HG02943 (cell line): ENCODE results near the gene S100PBP.
A peak's percentile ranks its signal among the peaks of the same experiment; 100 is the strongest.
"Not testable (repeated sequence)": the region's sequence is repeated elsewhere in the genome, so short reads cannot be mapped to it uniquely, and the experiment has no call there.

ENCODE experiments used
- ATAC-seq: cut with Tn5 transposase; IDR thresholded peaks from one replicate; pipeline ENCODE4 v1.9.1; 2021; ENCODE audit warnings: mild to moderate bottlenecking, low read depth, moderate library complexity; ENCODE audit not compliant: unreplicated experiment

S100PBP gene

DNA sequence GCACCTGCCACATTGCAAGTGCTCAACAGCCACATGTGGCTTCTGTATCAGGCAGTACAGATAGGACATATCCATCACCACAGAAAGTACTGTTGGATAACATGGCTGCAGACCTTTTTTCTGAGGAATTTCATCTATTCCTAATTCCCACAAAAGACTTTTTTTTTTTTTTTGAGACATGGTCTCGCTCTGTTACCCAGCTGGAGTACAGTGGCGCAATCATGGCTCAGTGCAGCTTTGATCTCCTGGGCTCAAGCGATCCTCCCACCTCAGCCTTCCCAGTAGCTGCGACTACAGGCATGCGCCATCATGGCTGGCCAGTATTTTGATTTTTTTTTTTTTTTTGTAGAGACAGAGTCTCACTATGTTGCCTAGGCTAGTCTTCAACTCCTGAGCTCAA lies 33.6 kb upstream of the S100PBP start:
- ATAC-seq: no peak

DNA sequence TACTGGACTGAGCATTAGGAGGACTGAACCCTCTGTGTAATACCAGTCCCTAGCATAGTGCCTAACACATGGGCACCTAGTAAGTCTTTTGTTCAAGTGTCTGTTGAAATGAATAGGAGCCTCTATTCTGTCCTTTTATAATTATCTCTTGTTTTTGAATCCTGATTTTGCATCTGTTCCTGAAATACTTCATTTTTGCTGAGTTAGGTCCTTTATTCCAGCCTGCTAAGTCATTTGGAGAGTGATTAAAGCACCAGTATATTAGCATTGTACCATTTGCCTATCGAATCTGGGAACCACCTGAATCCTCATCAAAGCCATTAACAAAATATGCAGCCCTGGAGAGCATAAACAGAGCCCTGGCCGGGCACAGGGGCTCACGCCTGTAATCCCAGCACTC lies 32.6 kb upstream of the S100PBP start:
- no peak for ATAC-seq

DNA sequence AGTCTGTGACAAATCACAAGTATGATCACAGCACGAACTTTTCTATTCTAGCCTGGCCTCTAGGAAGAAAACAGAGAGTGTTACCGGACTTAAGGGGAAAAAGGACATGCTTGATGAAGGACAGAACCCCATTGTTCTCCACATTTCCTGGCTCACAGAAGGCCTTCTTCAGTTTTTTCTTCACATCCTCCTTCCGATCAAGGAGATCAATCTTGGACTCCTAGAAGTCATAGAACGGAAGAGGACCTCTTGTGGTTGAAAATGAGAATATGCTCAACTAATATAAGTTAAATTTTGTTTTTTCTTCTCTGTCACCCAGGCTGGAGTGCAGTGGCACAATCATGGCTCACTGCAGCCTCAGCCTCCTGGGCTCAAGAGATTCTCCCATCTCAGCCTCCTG lies 30.6 kb upstream of the S100PBP start:
- ATAC-seq: no peak

GRCh38 chr1:32789356-32789755 lies 28.1 kb upstream of the S100PBP start:
- ATAC-seq: not testable (repeated sequence)

GRCh38 chr1:32791881-32792280 lies 25.6 kb upstream of the S100PBP start:
- no peak for ATAC-seq

DNA sequence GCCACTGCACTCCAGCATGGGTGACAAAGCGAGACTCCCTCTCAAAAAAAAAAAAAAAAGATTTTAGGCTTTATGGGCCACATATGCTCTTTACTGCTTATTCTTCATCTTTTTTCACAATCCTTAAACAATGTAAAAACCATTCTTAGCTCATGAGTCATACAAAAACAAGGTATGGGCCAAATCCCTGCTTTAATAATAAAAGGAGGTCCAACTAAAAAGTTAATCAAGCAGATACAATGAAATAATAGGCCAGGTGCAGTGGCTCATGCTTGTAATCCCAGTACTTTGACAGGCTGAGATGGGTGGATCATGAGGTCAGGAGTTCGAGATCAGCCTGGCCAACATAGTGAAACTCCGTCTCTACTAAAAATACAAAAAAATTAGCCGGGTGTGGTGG lies 21.7 kb upstream of the S100PBP start:
- ATAC-seq: not testable (repeated sequence)

- ATAC-seq: no peak
These were observed 20.0 kb upstream of the S100PBP start for GRCh38 chr1:32797456-32797855.

GRCh38 chr1:32798191-32798590 lies 19.3 kb upstream of the S100PBP start:
- no peak for ATAC-seq

- no peak for ATAC-seq
These were observed 18.6 kb upstream of the S100PBP start for GRCh38 chr1:32798679-32799416.

DNA sequence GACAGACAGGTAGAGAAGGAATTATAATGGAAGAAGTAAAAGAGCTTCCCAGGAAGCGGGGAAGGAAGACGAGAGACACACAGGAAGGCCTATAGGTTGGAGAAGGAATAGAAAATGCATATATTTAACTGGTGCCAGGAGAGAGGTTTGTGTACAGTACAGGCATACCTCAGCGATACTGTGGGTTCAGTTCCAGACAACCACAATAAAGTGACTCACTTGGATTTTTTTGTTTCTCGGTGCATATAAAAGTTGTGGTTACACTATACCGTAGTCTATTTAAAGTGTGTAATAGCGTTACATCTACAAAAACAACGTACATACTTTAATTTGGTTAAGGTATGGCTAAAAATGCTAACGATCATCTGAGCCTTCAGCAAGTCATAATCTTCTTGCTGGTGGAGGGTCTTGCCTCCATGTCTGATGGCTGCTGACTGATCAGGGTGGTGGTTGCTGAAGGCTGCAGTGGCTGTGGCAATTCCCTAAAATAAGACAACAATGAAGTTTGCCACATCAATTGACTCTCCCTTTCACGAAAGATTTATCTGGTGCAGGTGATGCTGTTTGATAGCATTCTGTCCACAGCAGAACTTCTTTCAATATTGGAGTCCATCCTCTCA lies 16.2 kb upstream of the S100PBP start:
- no peak for ATAC-seq

DNA sequence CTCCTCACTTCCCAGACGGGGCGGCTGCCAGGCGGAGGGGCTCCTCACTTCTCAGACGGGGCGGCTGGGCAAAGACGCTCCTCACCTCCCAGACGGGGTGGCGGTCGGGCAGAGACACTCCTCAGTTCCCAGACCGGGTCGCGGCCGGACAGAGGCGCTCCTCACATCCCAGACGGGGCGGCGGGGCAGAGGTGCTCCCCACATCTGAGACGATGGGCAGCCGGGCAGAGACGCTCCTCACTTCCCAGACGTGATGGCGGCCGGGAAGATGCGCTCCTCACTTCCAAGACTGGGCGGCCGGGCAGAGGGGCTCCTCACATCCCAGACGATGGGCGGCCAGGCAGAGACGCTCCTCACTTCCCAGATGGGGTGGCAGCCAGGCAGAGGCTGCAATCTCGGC lies 13.0 kb upstream of the S100PBP start:
- ATAC-seq: not testable (repeated sequence)

GRCh38 chr1:32806290-32806689 lies 11.2 kb upstream of the S100PBP start:
- no peak for ATAC-seq

- no peak for ATAC-seq
These were observed 10.4 kb upstream of the S100PBP start for GRCh38 chr1:32806910-32807523.

DNA sequence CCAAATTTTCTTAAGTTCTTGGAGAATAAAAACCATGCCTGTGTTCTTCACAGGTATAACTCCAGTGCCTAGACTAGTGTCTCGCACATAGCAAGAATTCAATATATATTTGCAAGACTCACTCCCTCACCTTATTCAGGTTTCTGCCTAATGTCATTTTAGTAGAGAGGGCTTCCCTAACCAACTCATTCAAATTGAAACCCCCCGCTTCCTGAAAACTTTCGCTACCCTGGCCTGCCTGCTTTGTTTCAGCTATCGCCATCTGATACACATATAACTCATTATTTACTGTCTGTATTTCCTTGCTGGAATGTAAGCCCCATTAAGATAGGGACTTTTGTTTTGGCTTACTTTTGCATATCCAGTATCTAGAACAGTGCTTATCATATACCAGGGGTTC lies 8.9 kb upstream of the S100PBP start:
- no peak for ATAC-seq

DNA sequence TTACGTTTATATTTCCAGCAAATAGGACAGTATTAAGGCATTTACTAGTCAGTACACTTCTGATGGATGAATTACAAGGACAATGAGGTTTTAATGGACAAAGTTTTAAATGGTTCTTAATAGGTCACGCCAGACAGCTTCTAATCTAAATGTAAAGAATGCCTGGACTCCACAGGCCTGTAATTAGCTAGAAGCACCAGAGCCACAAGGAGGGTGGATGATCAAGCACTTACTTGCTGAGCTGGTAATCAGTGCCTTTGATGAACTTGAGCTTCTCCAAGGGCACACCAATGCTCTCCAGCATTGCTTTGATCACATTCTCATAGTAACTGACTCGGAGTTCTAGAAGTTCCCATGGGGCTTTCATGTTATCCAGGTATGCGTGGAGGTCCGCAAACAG lies 7.1 kb upstream of the S100PBP start:
- no peak for ATAC-seq

DNA sequence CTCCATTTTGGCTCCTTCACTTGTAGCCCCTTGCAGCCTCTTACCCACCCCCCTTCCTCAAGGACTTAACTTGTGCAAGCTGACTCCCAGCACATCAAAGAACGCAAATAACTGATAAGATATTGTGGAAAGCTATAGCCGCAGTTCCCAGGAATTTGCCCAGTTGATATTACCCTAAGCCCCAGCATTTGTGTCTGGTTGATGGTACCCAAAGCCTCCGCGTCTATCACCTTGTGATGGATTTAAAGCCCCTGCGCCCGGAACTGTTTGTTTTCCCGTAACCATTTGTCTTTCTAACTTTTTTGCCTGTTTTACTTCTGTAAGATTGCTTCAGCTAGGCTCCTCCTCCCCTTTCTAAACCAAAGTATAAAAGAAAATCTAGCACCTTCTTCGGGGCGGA lies 6.2 kb upstream of the S100PBP start:
- no peak for ATAC-seq

DNA sequence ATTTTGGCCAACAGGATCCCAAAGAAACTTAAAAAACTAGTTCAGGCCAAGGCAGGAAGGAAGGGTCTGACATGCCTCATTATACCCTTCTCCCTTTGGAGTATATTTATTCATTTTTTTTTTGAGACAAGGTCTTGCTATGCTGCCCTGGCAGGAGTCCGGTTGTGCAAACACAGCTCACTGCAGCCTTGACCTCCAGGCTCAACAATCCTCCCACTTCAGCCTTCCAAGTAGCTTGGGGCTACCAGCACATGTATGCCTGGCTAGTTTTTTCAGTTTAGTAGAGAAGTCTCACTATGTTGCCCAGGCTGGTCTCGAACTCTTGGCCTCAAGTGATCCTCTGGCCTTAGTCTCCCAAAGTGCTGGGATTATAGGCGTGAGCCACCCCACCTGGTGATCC lies 5.5 kb upstream of the S100PBP start:
- ATAC-seq: no peak

DNA sequence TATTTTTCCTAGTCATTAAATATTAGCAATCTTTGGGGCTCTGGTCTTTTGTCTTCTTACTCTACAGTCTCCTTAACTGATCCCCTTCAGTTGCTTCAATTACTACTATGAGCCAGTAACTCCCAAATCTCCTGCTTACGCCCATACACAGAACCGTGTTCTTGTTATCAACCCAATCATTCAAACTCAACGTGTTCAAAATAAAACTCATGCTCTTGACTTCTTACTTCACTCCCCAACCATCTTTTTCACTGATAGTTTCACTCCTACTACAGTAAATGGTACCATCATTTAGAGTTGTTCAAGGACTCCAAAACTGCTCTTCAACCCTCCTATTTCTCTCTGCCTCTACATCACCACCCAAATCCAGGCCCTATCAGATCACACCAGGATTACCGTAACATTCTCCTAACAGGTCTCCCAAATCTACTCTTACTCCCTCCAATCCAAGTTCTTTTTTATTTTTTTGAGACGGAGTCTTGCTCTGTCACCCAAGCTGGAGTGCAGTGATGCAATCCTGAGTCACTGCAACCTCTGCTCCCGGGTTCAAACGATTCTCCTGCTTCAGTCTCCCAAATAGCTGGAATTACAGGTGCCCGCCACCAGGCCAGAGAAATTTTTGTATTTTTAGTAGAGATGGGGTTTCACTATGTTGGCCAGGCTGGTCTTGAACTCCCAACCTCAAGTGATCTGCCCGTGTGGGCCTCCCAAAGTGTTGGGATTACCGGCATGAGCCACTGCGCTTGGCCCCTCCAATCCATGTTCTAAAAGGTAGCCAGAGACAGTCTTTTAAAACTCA lies 3.3 kb upstream of the S100PBP start:
- ATAC-seq: no peak

DNA sequence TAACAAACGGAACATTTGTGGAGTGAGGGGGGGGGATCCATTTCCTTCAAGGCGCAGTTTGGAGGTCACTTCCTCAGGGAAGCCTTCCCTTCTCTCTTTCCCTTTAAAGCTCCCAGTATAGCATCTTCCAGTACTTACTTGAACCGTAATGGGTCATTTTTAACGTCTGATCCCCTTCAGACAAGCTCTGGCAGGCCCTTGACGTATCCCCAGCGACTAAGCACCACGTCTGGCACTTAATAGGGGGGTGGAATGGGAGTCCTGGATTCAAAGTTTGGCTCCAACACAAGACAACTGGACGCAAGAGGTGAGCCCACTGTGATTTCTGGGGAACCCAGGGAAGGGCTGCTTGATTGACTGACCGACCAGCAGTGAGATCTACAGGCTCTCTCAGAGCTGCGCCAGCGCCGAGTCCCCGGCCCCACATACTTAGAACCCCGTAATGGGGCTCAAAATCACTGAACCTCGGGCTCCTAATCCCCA lies 736 bp upstream of the S100PBP start:
- peak; percentile 9 for ATAC-seq

DNA sequence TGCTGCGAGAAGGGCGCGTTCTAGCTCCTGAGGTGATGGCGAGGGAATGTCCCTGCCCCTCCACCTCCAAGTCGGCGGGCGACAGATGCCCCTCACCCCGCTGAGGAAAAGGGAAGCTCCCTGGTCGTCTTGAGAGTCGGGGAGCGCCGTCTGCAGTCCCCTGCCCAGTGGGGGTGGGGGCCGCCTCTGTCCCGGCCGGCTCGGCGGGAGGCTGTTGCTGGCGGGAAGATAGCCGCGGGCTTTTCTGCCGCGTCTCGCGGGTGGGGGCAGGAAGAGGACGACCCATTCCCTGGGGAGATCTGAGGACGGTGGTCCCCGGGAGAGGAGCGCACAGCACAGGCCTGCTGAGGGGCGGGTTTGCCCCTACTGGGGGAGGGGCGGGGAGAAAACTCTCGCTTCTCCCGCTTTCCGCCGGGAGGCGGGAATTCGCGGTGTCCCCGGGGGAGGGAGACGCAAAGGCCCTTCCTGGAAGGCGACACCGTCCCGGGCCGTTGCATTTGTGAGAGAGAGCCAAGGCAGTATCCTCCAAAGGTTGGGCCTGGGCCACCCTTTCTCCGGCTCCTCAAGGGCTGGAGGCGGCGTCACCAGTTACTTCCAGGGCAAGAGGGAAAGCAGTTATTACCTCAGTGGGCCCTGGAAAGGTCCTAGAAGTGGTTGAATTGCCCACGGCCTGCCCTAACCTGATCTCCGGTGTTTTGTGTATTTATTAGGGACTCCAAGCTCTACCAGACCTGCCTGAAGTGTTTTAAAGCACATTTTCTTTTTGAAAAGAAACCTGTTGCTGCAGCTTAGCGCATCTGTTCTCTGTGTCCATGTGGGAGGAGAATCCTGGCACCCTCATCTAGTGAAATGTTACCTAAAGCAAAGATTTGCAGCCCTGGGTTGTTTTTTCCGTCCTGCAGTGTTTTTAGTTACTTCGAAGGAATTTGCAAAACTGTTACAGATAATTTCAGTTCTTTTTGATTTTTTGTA lies 648 bp downstream of the S100PBP start:
- peak; percentile 10 for ATAC-seq
